GM06990 (cell line): ENCODE measurements around the gene CD300H.
"Not testable (repeated sequence)": the region's sequence is repeated elsewhere in the genome, so short reads cannot be mapped to it uniquely, and the experiment has no call there.

ENCODE experiments used
- DNase-seq: peaks from one replicate; pipeline ENCODE4 v3.0.0-alpha.2; 2011; ENCODE audit not compliant: insufficient read length; ENCODE audit errors: extremely low read depth
- H3K27me3 ChIP-seq: replicated peaks from 2 replicates; pipeline ENCODE4 v1.6.0; 2011; ENCODE audit warnings: low read length; ENCODE audit not compliant: control insufficient read depth, insufficient read depth
- H3K36me3 ChIP-seq: 2 replicates; pipeline ENCODE4 v1.5.1; 2011; ENCODE audit warnings: low read length; ENCODE audit not compliant: control insufficient read depth, insufficient read depth
- H3K4me3 ChIP-seq: replicated peaks from 2 replicates; pipeline ENCODE4 v1.5.1; 2011; ENCODE audit warnings: low read depth, mild to moderate bottlenecking, control low read depth, low read length
- CTCF ChIP-seq: IDR thresholded peaks from 2 replicates; pipeline ENCODE4 v1.5.1; 2011; ENCODE audit warnings: low read length, control low read depth, mild to moderate bottlenecking, inconsistent platforms; ENCODE audit not compliant: insufficient read depth, poor library complexity, severe bottlenecking

The CD300H gene

DNA sequence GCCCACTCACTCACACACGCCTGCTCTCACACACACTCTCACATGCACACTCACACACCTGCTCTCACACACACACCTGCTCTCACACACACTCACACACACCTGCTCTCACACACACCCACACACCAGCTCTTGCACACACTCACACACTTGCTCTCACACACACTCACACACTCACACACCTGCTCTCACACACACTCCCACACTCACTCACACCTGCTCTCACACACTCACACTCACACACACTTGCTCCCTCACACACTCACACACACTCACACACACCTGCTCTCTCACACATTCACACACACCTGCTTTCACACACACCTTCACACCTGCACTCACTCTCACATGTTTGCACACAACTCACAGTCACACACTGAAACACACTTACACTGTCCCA lies 4.0 kb downstream of the CD300H start:
- no peak for TF ChIP-seq CTCF
- peaks cover 2% of the 10 kb centered on the region for H3K27me3 ChIP-seq

DNA sequence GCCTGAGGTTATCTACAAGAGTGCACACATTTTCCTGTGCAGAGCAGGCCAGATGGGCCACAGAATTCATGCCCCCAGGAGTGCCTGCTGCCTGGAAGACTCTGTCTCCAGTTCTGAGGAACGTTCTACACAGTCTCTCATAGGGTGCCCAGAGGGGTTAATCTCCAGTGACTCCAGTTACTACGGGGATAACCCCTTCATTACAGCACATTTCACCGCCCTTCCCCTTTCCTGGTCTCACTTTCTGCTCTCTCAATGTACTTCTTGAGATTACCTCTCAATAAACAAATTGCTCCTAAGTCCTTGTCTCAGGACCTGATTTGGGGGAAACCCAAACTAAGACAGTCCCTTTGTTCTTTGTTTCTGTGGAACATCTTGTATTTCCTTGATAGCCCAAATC lies 5.7 kb downstream of the CD300H start:
- Histone ChIP-seq H3K27me3 (peaks cover 2% of the 10 kb centered on the region), H3K4me3 (no peak overlapping the region), H3K36me3 (no peaks in the 10 kb centered on the region)
- TF ChIP-seq CTCF, result no peak
- DNase-seq, result no peak

More for the DNA sequence above, 4.0 kb downstream of the CD300H start:
- DNase-seq, result no peak
- no peaks in the 10 kb centered on the region for H3K36me3 ChIP-seq
- H3K4me3 ChIP-seq, result no peak overlapping the region

GRCh38 chr17:74558882-74559519 lies 8.3 kb downstream of the CD300H start:
- Histone ChIP-seq H3K4me3 (no peak overlapping the region), H3K27me3 (peaks cover 4% of the 10 kb centered on the region), H3K36me3 (no peaks in the 10 kb centered on the region)
- TF ChIP-seq CTCF, result no peak
- no peak for DNase-seq

DNA sequence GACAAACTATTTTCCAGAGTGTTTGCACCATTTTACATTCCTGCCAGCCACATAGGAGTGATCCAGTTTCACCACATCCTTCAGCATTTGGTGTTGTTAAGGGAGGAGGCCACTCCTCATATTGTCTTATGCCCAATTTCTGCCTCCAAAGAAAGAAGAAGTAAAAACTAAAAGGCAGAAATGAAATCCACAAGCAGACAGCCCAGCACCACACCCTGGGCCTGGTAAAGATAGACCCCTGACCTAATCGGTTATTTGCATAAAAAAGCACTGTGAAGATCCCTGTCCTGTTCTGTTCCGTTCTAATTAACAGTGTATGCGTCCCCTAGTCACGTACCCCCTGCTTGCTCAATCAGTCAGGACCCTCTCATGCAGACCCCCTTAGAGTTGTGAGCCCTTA lies 8.9 kb downstream of the CD300H start:
- H3K36me3 ChIP-seq, H3K4me3 ChIP-seq, H3K27me3 ChIP-seq, DNase-seq: not testable (repeated sequence)

DNA sequence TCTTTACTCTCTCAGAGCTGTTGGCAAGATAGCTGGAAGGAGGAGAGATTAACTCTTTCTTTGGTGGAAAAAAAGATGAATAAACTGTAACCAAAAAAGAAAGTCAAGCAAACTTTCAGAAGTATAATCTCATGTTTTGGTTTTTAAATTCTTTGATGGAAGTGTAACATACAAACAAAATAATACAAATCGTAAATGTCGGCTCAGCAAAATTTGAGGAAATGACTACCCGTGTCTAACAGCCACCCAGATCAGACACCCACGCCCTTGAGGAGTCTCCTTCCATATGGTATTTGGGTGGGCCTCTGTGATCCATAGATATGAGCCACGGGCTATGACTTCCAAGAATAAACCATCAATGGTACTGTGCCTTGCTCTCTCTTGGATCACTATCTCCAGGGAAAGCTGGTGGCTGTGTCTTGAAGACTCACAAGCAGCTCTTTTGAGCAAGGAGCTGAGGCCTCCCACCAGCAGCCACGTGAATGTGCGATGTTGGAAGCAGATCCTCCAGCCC lies 11.8 kb downstream of the CD300H start:
- H3K27me3 ChIP-seq, result peaks cover 3% of the 10 kb centered on the region
- no peak for TF ChIP-seq CTCF
- H3K36me3 ChIP-seq, result no peaks in the 10 kb centered on the region
- no peak overlapping the region for H3K4me3 ChIP-seq
- no peak for DNase-seq

DNA sequence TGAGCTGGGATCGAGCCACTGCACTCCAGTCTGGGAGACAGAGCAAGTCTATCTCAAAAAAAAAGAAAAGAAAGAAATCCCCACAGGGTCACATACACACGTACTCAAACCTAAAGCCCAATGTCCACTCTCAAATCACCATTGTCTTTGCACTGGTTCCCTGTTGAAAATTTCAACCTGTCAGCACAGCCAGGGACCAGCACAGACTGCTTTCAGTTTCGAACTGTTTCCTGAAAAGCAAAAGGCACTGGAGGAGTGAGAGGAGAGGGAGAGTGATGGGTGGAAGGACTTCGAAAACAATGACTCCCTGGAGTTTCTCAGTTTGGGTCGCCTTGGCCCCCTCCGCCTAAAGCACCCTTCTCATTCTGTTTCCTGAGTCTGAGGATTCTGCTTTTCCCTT lies 12.4 kb downstream of the CD300H start:
- Histone ChIP-seq H3K36me3 (no peaks in the 10 kb centered on the region), H3K4me3 (no peak overlapping the region), H3K27me3 (peaks cover 3% of the 10 kb centered on the region)
- no peak for DNase-seq
- no peak for TF ChIP-seq CTCF
